Natural killer cell (primary cell): ENCODE measurements around the gene CDC45. TPM values are rescaled to one million over a fixed set of nuclear protein-coding genes. Genes with fewer than 3 reads are reported as not detected.
A peak's percentile ranks its signal among the peaks of the same experiment; 100 is the strongest.

Source experiments
- ATAC-seq, 3 donors: fragments of 150-1000 bp in 2 of 3; fragments of 200-7000 bp in 1 of 3; cut with Tn5 transposase; 1 replicate in 1 of 3; 2 replicates in 2 of 3; pipeline ENCODE4 v1.10.0; 2021; ENCODE audit warnings: mild to moderate bottlenecking in 2 of 3, moderate library complexity in 2 of 3
- DNase-seq, 2 donors: peaks; one replicate each; pipeline versions ENCODE4 v3.0.0 to v3.0.0-alpha.2; 2013 to 2021; ENCODE audit warnings: mixed read lengths in 1 of 2
- H3K27ac ChIP-seq: one replicate; pipeline ENCODE4 v1.5.1; 2013; ENCODE audit warnings: mild to moderate bottlenecking, low read length
- H3K27me3 ChIP-seq: one replicate; pipeline ENCODE4 v1.6.1; 2013; ENCODE audit warnings: low read length; ENCODE audit not compliant: control insufficient read depth, insufficient read depth
- H3K36me3 ChIP-seq: one replicate; pipeline ENCODE4 v1.6.1; 2013; ENCODE audit warnings: low read length; ENCODE audit not compliant: control insufficient read depth, insufficient read depth
- H3K4me1 ChIP-seq: one replicate; pipeline ENCODE4 v1.6.1; 2013; ENCODE audit warnings: low read length; ENCODE audit not compliant: control insufficient read depth, insufficient read depth
- H3K4me3 ChIP-seq: one replicate; pipeline ENCODE4 v1.5.1; 2013; ENCODE audit warnings: low read length
- H3K9me3 ChIP-seq: one replicate; pipeline ENCODE4 v1.6.1; 2013; ENCODE audit warnings: low read length; ENCODE audit not compliant: control insufficient read depth, insufficient read depth
- H3K27ac Mint-ChIP-seq, 2 donors: one replicate each; pipeline ENCODE4 v1.8.0; 2022; ENCODE audit warnings: mild to moderate bottlenecking in 2 of 2, mixed read lengths in 2 of 2, moderate library complexity in 1 of 2
- H3K27me3 Mint-ChIP-seq, 2 donors: one replicate each; pipeline ENCODE4 v1.8.0; 2022; ENCODE audit warnings: low read depth in 2 of 2, mixed read lengths in 2 of 2
- H3K36me3 Mint-ChIP-seq: one replicate; pipeline ENCODE4 v1.8.0; 2022; ENCODE audit warnings: mixed read lengths
- H3K4me1 Mint-ChIP-seq, 2 donors: one replicate each; pipeline ENCODE4 v1.8.0; 2022; ENCODE audit warnings: mixed read lengths in 2 of 2
- H3K4me3 Mint-ChIP-seq: one replicate; pipeline ENCODE4 v1.8.0; 2022; ENCODE audit warnings: mild to moderate bottlenecking, moderate library complexity, mixed read lengths
- H3K9me3 Mint-ChIP-seq, 2 donors: one replicate each; pipeline ENCODE4 v1.8.0; 2022; ENCODE audit warnings: mixed read lengths in 2 of 2
- CTCF ChIP-seq: fragments of 200-600 bp; IDR thresholded peaks from one replicate; pipeline ENCODE4 v1.8.0; 2022; ENCODE audit warnings: antibody characterized with exemption
- WGBS: methylation state at CpG from one replicate; pipeline ENCODE4 v1.1.7; 2013; ENCODE audit warnings: missing lambda C conversion rate; ENCODE audit not compliant: insufficient coverage; 5-methylcytosine and 5-hydroxymethylcytosine counted together
- intact Hi-C: fragments of 100-400 bp; cut with micrococcal nuclease; formaldehyde crosslinking; loops from one replicate; pipeline ENCODE4 v1.14.2; 2022
- total RNA-seq, 4 donors: library from RNA; stranded (reverse); fragments of 120-200 nt in 1 of 4; gene quantifications; one replicate each; pipeline versions ENCODE4 v1.2.3 to v1.2.4, GENCODE V29; 2013 to 2022

CDC45 gene
- total RNA-seq, result 1 to 10 TPM; 1.6 to 4.8 (median 3.3) TPM
- 1.9 TPM for total RNA-seq (2013)

- DNase-seq (peak; percentile 88 to 98), ATAC-seq (peak; percentile 90 to 96 (median 90))
- H3K9me3 ChIP-seq, result no peaks in the 10 kb centered on the region
- WGBS, result under 1% methylated on average over 45 of the region's 50 CpGs
- H3K4me1 Mint-ChIP-seq, result peaks cover 28 to 42% of the 10 kb centered on the region in 2 donors
- peaks cover 15% of the 10 kb centered on the region for H3K4me1 ChIP-seq
- peak within 1 kb of the TSS; percentile 59 for H3K4me3 ChIP-seq
- peak within 1 kb of the TSS; percentile 98 for H3K4me3 Mint-ChIP-seq
- no peaks in the 10 kb centered on the region for H3K9me3 Mint-ChIP-seq
- no peaks in the 10 kb centered on the region for H3K27me3 ChIP-seq
- H3K27ac ChIP-seq, result peak within 1 kb of the TSS; percentile 98
- peaks cover 8% of the 10 kb centered on the region for H3K36me3 ChIP-seq
- H3K36me3 Mint-ChIP-seq, result no peaks in the 10 kb centered on the region
- no peak for TF ChIP-seq CTCF
- no peaks in the 10 kb centered on the region for H3K27me3 Mint-ChIP-seq
- H3K27ac Mint-ChIP-seq, result peak within 1 kb of the TSS; percentile 99
- intact Hi-C loops, result loop anchor here (1.0 to 10.0 kb wide), 9 partner anchors 47 to 357 kb away; partner anchors contain the start of genes CLTCL1, DGCR2, ESS2 and MRPL40
These were observed at the start of gene CDC45 for GRCh38 chr22:19479355-19480172. Gene CDC45 (plus strand): TSS chr22:19479920. CDS start chr22:19479969, 49 bp downstream.

- peaks cover 47 to 52% of the 10 kb centered on the region in 2 donors for H3K4me1 Mint-ChIP-seq
- H3K27me3 ChIP-seq, result no peaks in the 10 kb centered on the region
- H3K4me1 ChIP-seq, result peaks cover 53% of the 10 kb centered on the region
- peak overlapping the region; percentile 76 for H3K4me3 ChIP-seq
- peak overlapping the region; percentile 97 for H3K4me3 Mint-ChIP-seq
- DNase-seq (peak; percentile 37 to 71), ATAC-seq (peak; percentile 32 to 40 (median 33))
- H3K36me3 ChIP-seq, result peaks cover 6% of the 10 kb centered on the region
- peak overlapping the region; percentile 83 for H3K27ac ChIP-seq
- 5% methylated on average over 12 of the region's 12 CpGs for WGBS
- no peaks in the 10 kb centered on the region for H3K9me3 ChIP-seq
- H3K27ac Mint-ChIP-seq, result peak overlapping the region; percentile 93 to 100
- intact Hi-C loops, result loop anchor here (10.0 kb wide), 1 partner anchor 305 kb away; the partner anchor contains the start of gene DGCR2
- H3K27me3 Mint-ChIP-seq, result no peaks in the 10 kb centered on the region
- no peak for TF ChIP-seq CTCF
- H3K9me3 Mint-ChIP-seq, result no peaks in the 10 kb centered on the region
- H3K36me3 Mint-ChIP-seq, result peaks cover 6% of the 10 kb centered on the region
These were observed 49.5 kb upstream of the CDC45 start for GRCh38 chr22:19429950-19430889.

GRCh38 chr22:19430890-19431541, 48.7 kb upstream of the CDC45 start:
- Mint-ChIP-seq H3K4me3 (peak overlapping the region; percentile 97), H3K27ac (peak overlapping the region; percentile 93 to 100), H3K9me3 (no peaks in the 10 kb centered on the region), H3K4me1 (peaks cover 41 to 50% of the 10 kb centered on the region in 2 donors), H3K27me3 (no peaks in the 10 kb centered on the region), H3K36me3 (peaks cover 6% of the 10 kb centered on the region)
- no peak for TF ChIP-seq CTCF
- Histone ChIP-seq H3K9me3 (no peaks in the 10 kb centered on the region), H3K27me3 (no peaks in the 10 kb centered on the region), H3K4me3 (peak overlapping the region; percentile 76), H3K36me3 (peaks cover 13% of the 10 kb centered on the region), H3K4me1 (peaks cover 46% of the 10 kb centered on the region), H3K27ac (peak overlapping the region; percentile 83)
- intact Hi-C loops, result loop anchor here (10.0 kb wide), 1 partner anchor 306 kb away; the partner anchor contains the start of gene DGCR2
- ATAC-seq, result no peak
- peak; percentile 49 to 51 for DNase-seq
- WGBS, result under 1% methylated on average over 53 of the region's 53 CpGs
